GM15510 (cell line): ENCODE results near the gene IL17C.

Experiments used
- POLR2A ChIP-seq: IDR thresholded peaks from 3 replicates; pipeline ENCODE4 v1.6.1; 2011; ENCODE audit warnings: borderline replicate concordance; ENCODE audit not compliant: insufficient read length; ENCODE audit errors: extremely low read depth

Gene IL17C

GRCh38 chr16:88605186-88606147, 32.9 kb upstream of the IL17C start:
- no peak for TF ChIP-seq POLR2A

- no peak for TF ChIP-seq POLR2A
Measured at GRCh38 chr16:88606148-88606757, 32.1 kb upstream of the IL17C start.

- TF ChIP-seq POLR2A: no peak
Measured at GRCh38 chr16:88608076-88608475, 30.3 kb upstream of the IL17C start.

GRCh38 chr16:88610080-88610479, 28.3 kb upstream of the IL17C start:
- no peak for TF ChIP-seq POLR2A

- TF ChIP-seq POLR2A: no peak
Measured at GRCh38 chr16:88610909-88611812, 27.2 kb upstream of the IL17C start.

GRCh38 chr16:88613293-88613692, 25.1 kb upstream of the IL17C start:
- no peak for TF ChIP-seq POLR2A

- no peak for TF ChIP-seq POLR2A
Measured at GRCh38 chr16:88613911-88614817, 24.2 kb upstream of the IL17C start.

- TF ChIP-seq POLR2A: no peak
Measured at GRCh38 chr16:88614818-88615580, 23.4 kb upstream of the IL17C start.

- TF ChIP-seq POLR2A: no peak
Measured at GRCh38 chr16:88616320-88616719, 22.1 kb upstream of the IL17C start.

GRCh38 chr16:88616736-88617135, 21.6 kb upstream of the IL17C start:
- TF ChIP-seq POLR2A: no peak

- no peak for TF ChIP-seq POLR2A
Measured at GRCh38 chr16:88617268-88618031, 20.9 kb upstream of the IL17C start.

- TF ChIP-seq POLR2A: no peak
Measured at GRCh38 chr16:88618182-88618955, 20.0 kb upstream of the IL17C start.
